ENCODE measurements around the gene NUFIP1. TPM values are rescaled to one million over a fixed set of nuclear protein-coding genes. Genes with fewer than 3 reads are reported as not detected.

The NUFIP1 gene
- total RNA-seq, 4 donors from 2014 or later, result 2.5 to 4.7 (median 3.0) TPM

DNA sequence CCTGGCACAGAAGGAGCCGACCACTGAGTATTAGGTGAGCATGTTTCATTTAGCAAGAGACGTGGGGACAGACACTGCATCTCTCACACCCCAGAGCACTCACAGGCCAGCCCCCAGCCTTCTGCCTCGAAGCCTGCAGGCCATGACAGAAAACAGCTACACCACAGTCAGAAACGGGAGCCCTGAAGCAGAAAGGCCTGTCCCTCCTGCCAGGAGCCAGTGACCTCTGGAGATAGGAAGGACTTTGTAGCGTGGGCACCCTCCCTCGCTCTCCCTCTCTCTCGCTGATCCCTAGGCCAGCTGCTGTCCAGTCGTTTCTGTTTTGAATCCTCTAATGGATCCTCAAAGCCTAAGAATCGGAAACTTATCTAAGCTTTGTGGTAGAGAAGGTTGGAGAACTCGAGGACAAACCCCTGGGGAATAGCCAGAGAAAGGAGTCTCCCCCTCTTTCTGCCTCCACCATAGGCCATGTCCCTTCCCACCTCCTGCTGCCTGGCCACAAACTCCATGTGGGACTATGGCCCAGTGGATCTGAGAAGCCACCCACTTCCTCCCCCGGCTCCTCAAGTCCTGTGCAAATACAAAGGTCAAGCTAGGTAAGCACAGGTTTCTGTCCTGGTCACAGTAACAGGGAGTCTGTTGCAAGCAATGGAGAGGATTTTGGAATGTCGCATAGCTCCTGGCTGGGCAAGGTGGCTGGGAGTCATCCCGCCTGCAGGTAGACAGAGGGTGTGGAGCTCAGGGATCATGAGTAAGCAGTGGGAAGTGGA is 95.1 kb downstream of the NUFIP1 start:
- 70 to 86% methylated on average over 9 to 11 of the region's 13 CpGs for WGBS, 2 donors (ENCODE audit: low coverage in 1 of 2)
- TF ChIP-seq EP300 (IDR thresholded peaks at IDR 0.05) (no peak), POLR2AphosphoS5 (IDR thresholded peaks at IDR 0.05) (no peak), POLR2A (IDR thresholded peaks at IDR 0.05) (no peak), CTCF (IDR thresholded peaks at IDR 0.05) (no peak)
- Histone ChIP-seq H3K9me3 (no peaks in the 10 kb centered on the region), H3K27ac (no peak overlapping the region), H3K27me3 (no peaks in the 10 kb centered on the region), H3K4me1 (peaks cover 0 to 5% (median 0%) of the 10 kb centered on the region in 3 donors), H3K4me3 (no peak overlapping the region), H3K36me3 (no peaks in the 10 kb centered on the region)
- no peak for ATAC-seq

Small RNAs within 50 kb of the gene (small RNA-seq; reads per million reads assigned to genes)
- gene RN7SL49P, result 0 to 0.09 (median 0) reads per million in 4 donors

Other genes starting within 250 kb of the NUFIP1 start
- gene GPALPP1, start 67 bp upstream of the NUFIP1 start, total RNA-seq, result 10 to 100 TPM; 25.8 to 32.7 (median 26.4) TPM
- 10 to 100 TPM; 15.3 to 19.6 (median 17.7) TPM for gene GTF2F2, start 131.0 kb upstream of the NUFIP1 start, total RNA-seq
- gene KCTD4, start 211.6 kb upstream of the NUFIP1 start, total RNA-seq, result under 1 TPM in 1 of 4 donors, not detected in 3; 0.78 TPM